MCF 10A (cell line): Measurements from ENCODE around the gene NCOA6. TPM values are rescaled to one million over a fixed set of nuclear protein-coding genes. Genes with fewer than 3 reads are reported as not detected.

ENCODE experiments used
- BruUV-seq: library from RNA; stranded (reverse); fragments of 400-500 nt; replicated peaks from 2 replicates; lab custom pipeline; 2021; lab: Mats Ljungman, UMichigan
- CTCF ChIA-PET: fragments of 300-600 bp; sonication (Branson Sonifier 250); formaldehyde crosslinking; extraction: SDS; loops from one replicate; lab custom pipeline; 2021; ENCODE audit warnings: antibody characterized with exemption, inconsistent platforms; lab: Yijun Ruan, JAX
- POLR2A ChIA-PET: fragments of 300-600, 350-650 bp; sonication (Branson Sonifier 250); formaldehyde crosslinking; extraction: SDS; loops from one replicate; lab custom pipeline; 2020; ENCODE audit warnings: antibody characterized with exemption, inconsistent platforms; lab: Yijun Ruan, JAX
- DNase-seq: peaks from one replicate; pipeline ENCODE4 v3.0.0-alpha.2; 2018; ENCODE audit not compliant: unreplicated experiment
- H3K27ac Mint-ChIP-seq: one replicate; pipeline ENCODE4 v1.8.0; 2022; ENCODE audit warnings: mild to moderate bottlenecking, low read depth, mixed read lengths; ENCODE audit not compliant: unreplicated experiment
- H3K27me3 Mint-ChIP-seq: one replicate; pipeline ENCODE4 v1.8.0; 2022; ENCODE audit warnings: mixed read lengths; ENCODE audit not compliant: insufficient read depth, unreplicated experiment
- H3K36me3 Mint-ChIP-seq: one replicate; pipeline ENCODE4 v1.8.0; 2022; ENCODE audit warnings: mild to moderate bottlenecking, moderate library complexity, mixed read lengths; ENCODE audit not compliant: insufficient read depth, unreplicated experiment
- H3K4me1 Mint-ChIP-seq: one replicate; pipeline ENCODE4 v1.8.0; 2022; ENCODE audit warnings: mixed read lengths; ENCODE audit not compliant: insufficient read depth, unreplicated experiment
- H3K4me3 Mint-ChIP-seq: one replicate; pipeline ENCODE4 v1.8.0; 2022; ENCODE audit warnings: mild to moderate bottlenecking, moderate library complexity, mixed read lengths; ENCODE audit not compliant: unreplicated experiment
- H3K9me3 Mint-ChIP-seq: one replicate; pipeline ENCODE4 v1.8.0; 2022; ENCODE audit warnings: mixed read lengths; ENCODE audit not compliant: unreplicated experiment
- intact Hi-C: fragments of 100-400 bp; cut with micrococcal nuclease; formaldehyde crosslinking; loops from 2 replicates; pipeline ENCODE4 v1.14.1; 2022
- total RNA-seq: library from RNA; stranded (reverse); gene quantifications from 2 replicates; pipeline ENCODE4 v1.2.3, GENCODE V29; 2022
- TF ChIP-seq, protein P1 (sequence below): fragments of 200-600 bp; IDR thresholded peaks from one replicate; pipeline ENCODE4 v1.8.0; 2022; ENCODE audit warnings: antibody characterized with exemption, mild to moderate bottlenecking; ENCODE audit not compliant: unreplicated experiment

The NCOA6 gene
- total RNA-seq, 1 experiment from 2014 or later = 27.9 TPM

DNA sequence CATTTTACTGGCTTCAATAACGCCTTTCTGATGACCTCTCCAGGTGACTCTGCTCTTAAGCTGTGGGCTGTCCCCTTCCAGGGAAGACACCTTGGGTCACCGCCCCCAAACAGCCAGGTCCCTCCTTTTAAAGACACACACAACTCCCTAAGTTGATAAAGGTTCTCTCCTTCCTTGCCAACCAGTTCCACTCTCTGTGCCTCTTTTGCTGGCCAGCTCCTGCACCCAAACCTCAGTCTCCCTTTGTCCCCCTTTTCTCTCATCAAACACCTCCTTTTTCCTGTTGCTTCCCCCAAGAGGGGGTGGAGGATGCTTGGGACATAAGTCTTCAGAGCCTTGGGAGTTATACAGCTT lies 1.0 kb downstream of the NCOA6 start:
- H3K36me3 Mint-ChIP-seq = peaks cover 16% of the 10 kb centered on the region
- CTCF ChIA-PET = interaction anchor here (0.6 to 2.3 kb wide), 5 partner anchors 10 to 289 kb away, joined by 3 to 22 read pairs (median 4); no protein-coding TSS in a partner anchor
- peaks cover 10% of the 10 kb centered on the region for H3K27me3 Mint-ChIP-seq
- intact Hi-C loops = no loop called here
- POLR2A ChIA-PET = interaction anchor here (0.5 to 1.9 kb wide), 27 partner anchors 9 to 918 kb away, joined by 3 to 12 read pairs (median 4); partner anchors contain the start of genes ACSS2, DYNLRB1, EDEM2 and MYH7B
- no TSS peak for BruUV-seq
- TF ChIP-seq, protein P1, sequence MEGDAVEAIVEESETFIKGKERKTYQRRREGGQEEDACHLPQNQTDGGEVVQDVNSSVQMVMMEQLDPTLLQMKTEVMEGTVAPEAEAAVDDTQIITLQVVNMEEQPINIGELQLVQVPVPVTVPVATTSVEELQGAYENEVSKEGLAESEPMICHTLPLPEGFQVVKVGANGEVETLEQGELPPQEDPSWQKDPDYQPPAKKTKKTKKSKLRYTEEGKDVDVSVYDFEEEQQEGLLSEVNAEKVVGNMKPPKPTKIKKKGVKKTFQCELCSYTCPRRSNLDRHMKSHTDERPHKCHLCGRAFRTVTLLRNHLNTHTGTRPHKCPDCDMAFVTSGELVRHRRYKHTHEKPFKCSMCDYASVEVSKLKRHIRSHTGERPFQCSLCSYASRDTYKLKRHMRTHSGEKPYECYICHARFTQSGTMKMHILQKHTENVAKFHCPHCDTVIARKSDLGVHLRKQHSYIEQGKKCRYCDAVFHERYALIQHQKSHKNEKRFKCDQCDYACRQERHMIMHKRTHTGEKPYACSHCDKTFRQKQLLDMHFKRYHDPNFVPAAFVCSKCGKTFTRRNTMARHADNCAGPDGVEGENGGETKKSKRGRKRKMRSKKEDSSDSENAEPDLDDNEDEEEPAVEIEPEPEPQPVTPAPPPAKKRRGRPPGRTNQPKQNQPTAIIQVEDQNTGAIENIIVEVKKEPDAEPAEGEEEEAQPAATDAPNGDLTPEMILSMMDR = no peak
- peak overlapping the region; percentile 97 for H3K4me3 Mint-ChIP-seq
- H3K27ac Mint-ChIP-seq = peak overlapping the region; percentile 88
- no peaks in the 10 kb centered on the region for H3K9me3 Mint-ChIP-seq
- peaks cover 24% of the 10 kb centered on the region for H3K4me1 Mint-ChIP-seq
- peak; percentile 86 for DNase-seq

DNA sequence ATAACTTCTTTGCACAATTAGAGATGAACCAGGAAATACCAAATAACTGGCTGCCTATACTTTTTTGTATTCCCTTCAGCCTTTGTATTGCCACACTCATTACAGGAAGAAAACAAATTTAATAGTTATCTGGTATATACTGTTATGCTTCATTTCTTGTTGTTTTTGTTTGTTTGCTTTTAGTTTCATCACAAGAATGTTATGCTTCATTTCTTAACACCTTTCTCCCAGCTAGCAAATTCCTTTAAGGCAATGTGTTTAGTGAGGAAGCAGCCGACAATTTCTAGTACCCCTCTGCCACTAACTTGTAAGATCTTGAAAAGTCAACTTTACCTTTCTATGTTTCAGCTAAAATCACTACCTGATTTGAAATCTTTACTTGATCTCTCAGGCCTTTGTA lies 1.4 kb downstream of the NCOA6 start:
- DNase-seq = no peak
- H3K9me3 Mint-ChIP-seq = no peaks in the 10 kb centered on the region
- POLR2A ChIA-PET = interaction anchor here (0.6 to 1.9 kb wide), 25 partner anchors 8 to 918 kb away, joined by 3 to 12 read pairs (median 4); partner anchors contain the start of genes ACSS2, DYNLRB1, EDEM2 and MYH7B
- TF ChIP-seq, protein P1 = no peak
- TSS peak; percentile 42 for BruUV-seq
- CTCF ChIA-PET = interaction anchor here (0.6 to 2.3 kb wide), 6 partner anchors 11 to 290 kb away, joined by 3 to 22 read pairs (median 4); no protein-coding TSS in a partner anchor
- peaks cover 16% of the 10 kb centered on the region for H3K36me3 Mint-ChIP-seq
- peaks cover 6% of the 10 kb centered on the region for H3K27me3 Mint-ChIP-seq
- peaks cover 24% of the 10 kb centered on the region for H3K4me1 Mint-ChIP-seq
- peak overlapping the region; percentile 97 for H3K4me3 Mint-ChIP-seq
- H3K27ac Mint-ChIP-seq = peak overlapping the region; percentile 88
- intact Hi-C loops = no loop called here

DNA sequence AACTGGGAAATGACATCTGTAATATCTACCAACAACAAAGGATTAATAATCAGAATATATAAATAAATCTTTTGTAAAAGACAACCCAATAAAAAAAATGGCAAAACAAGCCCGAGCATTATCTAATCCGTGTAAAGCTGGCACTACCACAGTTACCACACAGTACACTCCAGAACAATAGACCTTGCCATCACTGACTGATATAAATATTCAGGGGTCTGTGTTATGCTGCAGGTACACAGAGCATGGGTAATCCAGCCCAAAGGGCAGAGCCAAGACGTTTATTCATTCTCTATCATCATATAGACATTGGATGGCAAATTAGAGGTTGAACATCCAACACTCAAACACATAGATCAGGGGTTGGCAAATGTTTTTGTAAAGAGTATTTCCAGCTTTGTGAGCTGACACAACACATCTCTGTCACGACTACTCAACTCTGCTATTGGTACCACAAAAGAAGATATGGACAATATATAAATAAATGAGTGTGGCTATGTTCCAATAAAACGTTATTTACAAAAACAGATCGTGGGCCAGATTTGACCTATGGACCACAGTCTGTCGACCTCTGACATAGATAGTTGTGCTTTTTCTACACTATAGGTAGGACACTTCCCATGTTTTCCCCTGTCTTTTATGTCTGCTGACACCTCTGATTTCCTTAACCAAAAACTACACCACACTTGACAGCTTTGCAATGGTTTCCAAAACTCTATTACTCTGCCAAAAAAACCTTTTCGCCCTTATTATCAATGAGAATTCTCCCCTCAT lies 4.5 kb downstream of the NCOA6 start:
- CTCF ChIA-PET = interaction anchor here (0.6 kb wide), 2 partner anchors 137 to 667 kb away, joined by 3 to 4 read pairs; no protein-coding TSS in a partner anchor

More for the DNA sequence above, 4.5 kb downstream of the NCOA6 start:
- TF ChIP-seq, protein P1 = no peak
- no peak for DNase-seq
- H3K27ac Mint-ChIP-seq = no peak overlapping the region
- H3K27me3 Mint-ChIP-seq = no peaks in the 10 kb centered on the region
- intact Hi-C loops = no loop called here
- H3K9me3 Mint-ChIP-seq = no peaks in the 10 kb centered on the region
- H3K4me1 Mint-ChIP-seq = peaks cover 39% of the 10 kb centered on the region
- BruUV-seq = no TSS peak
- H3K4me3 Mint-ChIP-seq = no peak overlapping the region
- POLR2A ChIA-PET = interaction anchor here (0.6 kb wide), 1 partner anchor 1101 kb away, joined by 3 read pairs; the partner anchor contains the start of gene PXMP4
- H3K36me3 Mint-ChIP-seq = peaks cover 16% of the 10 kb centered on the region
